DND-41 (cell line): ENCODE results near the gene SPTSSB.

Experiments
- CTCF ChIP-seq: IDR thresholded peaks from 2 replicates; pipeline ENCODE4 v1.5.1; 2012; ENCODE audit warnings: borderline replicate concordance, low read length, moderate library complexity, mild to moderate bottlenecking; ENCODE audit not compliant: poor library complexity, severe bottlenecking; ENCODE audit errors: extremely low read depth
- EZH2 ChIP-seq: IDR thresholded peaks from 3 replicates; pipeline ENCODE4 v1.6.1; 2012; ENCODE audit warnings: borderline replicate concordance, low read depth, mild to moderate bottlenecking, moderate library complexity, low read length, inconsistent platforms; ENCODE audit not compliant: severe bottlenecking

GRCh38 chr3:161332792-161333191 lies 38.5 kb downstream of the SPTSSB start:
- TF ChIP-seq CTCF, result no peak
- TF ChIP-seq EZH2, result no peak
